K562 (cell line): ENCODE measurements around the gene TMEM131L.

Source experiments
- CBFB ChIP-seq: sonication (generic); formaldehyde crosslinking; IDR thresholded peaks from 2 replicates; pipeline ENCODE4 v1.4.0; 2020; ENCODE audit warnings: mild to moderate bottlenecking, missing genetic modification reagents
- MYC ChIP-seq, 2 experiments: fragments of 250-450 bp in 1 of 2; sonication (Bioruptor Pico) in 1 of 2; IDR thresholded peaks; 2 replicates each; pipeline versions ENCODE4 v1.5.1 to v1.6.1; 2012 to 2021; ENCODE audit warnings: low read depth in 2 of 2, borderline replicate concordance in 1 of 2, improper control_type of control experiment in 1 of 2, low read length in 1 of 2, mild to moderate bottlenecking in 1 of 2, moderate library complexity in 1 of 2
- ZNF3 ChIP-seq: fragments of 250-450 bp; sonication (Bioruptor Pico); IDR thresholded peaks from 2 replicates; pipeline ENCODE4 v1.5.0; 2021; ENCODE audit warnings: mild to moderate bottlenecking, moderate library complexity
- TF ChIP-seq, protein P1 (sequence below): fragments of 450-650 bp; IDR thresholded peaks from 2 replicates; pipeline ENCODE4 v1.6.1; 2016; ENCODE audit warnings: borderline replicate concordance
- TF ChIP-seq, protein P2 (sequence below), 2 experiments: fragments of 150-350 bp in 1 of 2; IDR thresholded peaks; 2 replicates each; pipeline ENCODE4 v1.6.1; 2012 to 2016; ENCODE audit warnings: low read depth in 2 of 2, low read length in 2 of 2, mild to moderate bottlenecking in 1 of 2, moderate library complexity in 1 of 2
- TF ChIP-seq, protein P3 (sequence below), 3 experiments: IDR thresholded peaks in 2 of 3; conservative IDR thresholded peaks in 1 of 3; 2 replicates each; pipeline ENCODE4 v1.5.1; 2011 to 2012; ENCODE audit warnings: low read length in 3 of 3, mild to moderate bottlenecking in 3 of 3, control low read depth in 2 of 3, improper control_type of control experiment in 1 of 3, inconsistent platforms in 1 of 3, low read depth in 1 of 3, mixed read lengths in 1 of 3, moderate library complexity in 1 of 3; ENCODE audit not compliant: insufficient read depth in 2 of 3

DNA sequence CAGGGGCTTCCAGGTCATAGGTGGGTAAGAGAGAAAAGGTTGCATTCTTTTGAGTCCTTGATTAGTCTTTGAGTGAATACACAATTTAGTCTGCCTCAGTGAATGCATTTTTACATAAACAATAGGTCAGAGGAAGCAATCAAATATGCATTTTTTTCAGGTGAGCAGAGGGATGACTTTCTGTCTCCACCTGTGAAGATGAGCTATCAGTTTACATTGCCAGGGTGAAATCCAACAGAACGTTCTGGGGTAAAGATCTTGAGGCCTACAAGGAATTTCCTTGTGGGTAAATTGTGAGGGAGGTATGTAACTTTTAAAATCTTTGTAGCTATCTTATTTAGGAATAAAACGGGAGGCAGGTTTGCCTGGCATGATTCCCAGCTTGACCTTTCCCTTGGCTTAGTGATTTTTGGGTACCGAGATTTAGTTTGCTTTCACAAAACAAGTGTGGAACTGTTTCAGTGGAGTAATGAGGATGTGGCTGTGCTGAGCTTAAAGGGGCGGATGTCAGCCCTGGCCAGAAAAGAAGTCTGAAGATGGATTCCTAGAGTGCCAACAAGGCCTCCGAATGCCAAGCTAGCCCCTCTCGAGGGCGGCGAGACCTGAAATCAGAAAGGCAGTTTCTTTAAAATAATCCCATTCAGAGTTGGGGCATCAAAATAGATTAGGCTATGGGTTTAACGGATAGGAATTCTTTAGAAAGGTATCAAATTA lies 29.5 kb downstream of the TMEM131L start:
- TF ChIP-seq ZNF3 (CRISPR knock-in tag) = no peak
- TF ChIP-seq, protein P1, sequence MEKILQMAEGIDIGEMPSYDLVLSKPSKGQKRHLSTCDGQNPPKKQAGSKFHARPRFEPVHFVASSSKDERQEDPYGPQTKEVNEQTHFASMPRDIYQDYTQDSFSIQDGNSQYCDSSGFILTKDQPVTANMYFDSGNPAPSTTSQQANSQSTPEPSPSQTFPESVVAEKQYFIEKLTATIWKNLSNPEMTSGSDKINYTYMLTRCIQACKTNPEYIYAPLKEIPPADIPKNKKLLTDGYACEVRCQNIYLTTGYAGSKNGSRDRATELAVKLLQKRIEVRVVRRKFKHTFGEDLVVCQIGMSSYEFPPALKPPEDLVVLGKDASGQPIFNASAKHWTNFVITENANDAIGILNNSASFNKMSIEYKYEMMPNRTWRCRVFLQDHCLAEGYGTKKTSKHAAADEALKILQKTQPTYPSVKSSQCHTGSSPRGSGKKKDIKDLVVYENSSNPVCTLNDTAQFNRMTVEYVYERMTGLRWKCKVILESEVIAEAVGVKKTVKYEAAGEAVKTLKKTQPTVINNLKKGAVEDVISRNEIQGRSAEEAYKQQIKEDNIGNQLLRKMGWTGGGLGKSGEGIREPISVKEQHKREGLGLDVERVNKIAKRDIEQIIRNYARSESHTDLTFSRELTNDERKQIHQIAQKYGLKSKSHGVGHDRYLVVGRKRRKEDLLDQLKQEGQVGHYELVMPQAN = no peak
- TF ChIP-seq, protein P2, sequence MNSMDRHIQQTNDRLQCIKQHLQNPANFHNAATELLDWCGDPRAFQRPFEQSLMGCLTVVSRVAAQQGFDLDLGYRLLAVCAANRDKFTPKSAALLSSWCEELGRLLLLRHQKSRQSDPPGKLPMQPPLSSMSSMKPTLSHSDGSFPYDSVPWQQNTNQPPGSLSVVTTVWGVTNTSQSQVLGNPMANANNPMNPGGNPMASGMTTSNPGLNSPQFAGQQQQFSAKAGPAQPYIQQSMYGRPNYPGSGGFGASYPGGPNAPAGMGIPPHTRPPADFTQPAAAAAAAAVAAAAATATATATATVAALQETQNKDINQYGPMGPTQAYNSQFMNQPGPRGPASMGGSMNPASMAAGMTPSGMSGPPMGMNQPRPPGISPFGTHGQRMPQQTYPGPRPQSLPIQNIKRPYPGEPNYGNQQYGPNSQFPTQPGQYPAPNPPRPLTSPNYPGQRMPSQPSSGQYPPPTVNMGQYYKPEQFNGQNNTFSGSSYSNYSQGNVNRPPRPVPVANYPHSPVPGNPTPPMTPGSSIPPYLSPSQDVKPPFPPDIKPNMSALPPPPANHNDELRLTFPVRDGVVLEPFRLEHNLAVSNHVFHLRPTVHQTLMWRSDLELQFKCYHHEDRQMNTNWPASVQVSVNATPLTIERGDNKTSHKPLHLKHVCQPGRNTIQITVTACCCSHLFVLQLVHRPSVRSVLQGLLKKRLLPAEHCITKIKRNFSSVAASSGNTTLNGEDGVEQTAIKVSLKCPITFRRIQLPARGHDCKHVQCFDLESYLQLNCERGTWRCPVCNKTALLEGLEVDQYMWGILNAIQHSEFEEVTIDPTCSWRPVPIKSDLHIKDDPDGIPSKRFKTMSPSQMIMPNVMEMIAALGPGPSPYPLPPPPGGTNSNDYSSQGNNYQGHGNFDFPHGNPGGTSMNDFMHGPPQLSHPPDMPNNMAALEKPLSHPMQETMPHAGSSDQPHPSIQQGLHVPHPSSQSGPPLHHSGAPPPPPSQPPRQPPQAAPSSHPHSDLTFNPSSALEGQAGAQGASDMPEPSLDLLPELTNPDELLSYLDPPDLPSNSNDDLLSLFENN (IDR thresholded peaks at IDR 0.05; ENCODE audit: low read depth in 2 of 2, low read length in 2 of 2) = no peak
- no peak for TF ChIP-seq CBFB (CRISPR knock-in tag)
- TF ChIP-seq MYC (IDR thresholded peaks at IDR 0.05; ENCODE audit: low read depth, low read length) = no peak
- TF ChIP-seq MYC (CRISPR knock-in tag; IDR thresholded peaks at IDR 0.05; ENCODE audit: borderline replicate concordance, low read depth) = no peak
- TF ChIP-seq, protein P3, sequence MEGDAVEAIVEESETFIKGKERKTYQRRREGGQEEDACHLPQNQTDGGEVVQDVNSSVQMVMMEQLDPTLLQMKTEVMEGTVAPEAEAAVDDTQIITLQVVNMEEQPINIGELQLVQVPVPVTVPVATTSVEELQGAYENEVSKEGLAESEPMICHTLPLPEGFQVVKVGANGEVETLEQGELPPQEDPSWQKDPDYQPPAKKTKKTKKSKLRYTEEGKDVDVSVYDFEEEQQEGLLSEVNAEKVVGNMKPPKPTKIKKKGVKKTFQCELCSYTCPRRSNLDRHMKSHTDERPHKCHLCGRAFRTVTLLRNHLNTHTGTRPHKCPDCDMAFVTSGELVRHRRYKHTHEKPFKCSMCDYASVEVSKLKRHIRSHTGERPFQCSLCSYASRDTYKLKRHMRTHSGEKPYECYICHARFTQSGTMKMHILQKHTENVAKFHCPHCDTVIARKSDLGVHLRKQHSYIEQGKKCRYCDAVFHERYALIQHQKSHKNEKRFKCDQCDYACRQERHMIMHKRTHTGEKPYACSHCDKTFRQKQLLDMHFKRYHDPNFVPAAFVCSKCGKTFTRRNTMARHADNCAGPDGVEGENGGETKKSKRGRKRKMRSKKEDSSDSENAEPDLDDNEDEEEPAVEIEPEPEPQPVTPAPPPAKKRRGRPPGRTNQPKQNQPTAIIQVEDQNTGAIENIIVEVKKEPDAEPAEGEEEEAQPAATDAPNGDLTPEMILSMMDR (IDR thresholded peaks at IDR 0.05 in 2 of 3, conservative IDR thresholded peaks at IDR 0.05 in 1 of 3; ENCODE audit: insufficient read depth in 2 of 3, low read depth in 1 of 3, low read length in 3 of 3) = no peak
